PFSK-1 (cell line): Measurements from ENCODE around the gene LRFN3.

Source experiments
- FOXP2 ChIP-seq: optimal IDR thresholded peaks from 2 replicates; pipeline ENCODE3; 2011; ENCODE audit warnings: borderline replicate concordance, control low read depth, inconsistent platforms; ENCODE audit not compliant: insufficient read depth; ENCODE audit errors: extremely low read length, extremely low read depth
- POLR2AphosphoS5 ChIP-seq: IDR thresholded peaks from 2 replicates; pipeline ENCODE4 v1.6.1; 2012; ENCODE audit warnings: low read depth, mild to moderate bottlenecking, control low read depth, low read length, moderate library complexity
- REST ChIP-seq, 2 experiments: IDR thresholded peaks; 2 replicates each; pipeline versions ENCODE4 v1.6.1 to v1.8.0; 2011 to 2012; ENCODE audit warnings: low read depth in 2 of 2, low read length in 2 of 2, control low read depth in 1 of 2, inconsistent platforms in 1 of 2, mild to moderate bottlenecking in 1 of 2, moderate library complexity in 1 of 2; ENCODE audit not compliant: insufficient read depth in 1 of 2
- SIN3A ChIP-seq: IDR thresholded peaks from 2 replicates; pipeline ENCODE4 v1.6.1; 2012; ENCODE audit warnings: mild to moderate bottlenecking, low read length, moderate library complexity, borderline replicate concordance; ENCODE audit not compliant: insufficient read depth
- TAF1 ChIP-seq: IDR thresholded peaks from 2 replicates; pipeline ENCODE4 v1.6.1; 2012; ENCODE audit warnings: low read length, control low read depth, borderline replicate concordance; ENCODE audit not compliant: insufficient read depth

LRFN3 gene

GRCh38 chr19:35899547-35900214 is 36.5 kb upstream of the LRFN3 start:
- TF ChIP-seq POLR2AphosphoS5 (no peak), SIN3A (peak; percentile 13; the same call in 1 of the 2 replicates)

- TF ChIP-seq REST (IDR thresholded peaks at IDR 0.05; ENCODE audit: insufficient read depth in 1 of 2, low read depth in 2 of 2, low read length in 2 of 2) = no peak
- TF ChIP-seq SIN3A = no peak
- no peak for TF ChIP-seq POLR2AphosphoS5
- no peak for TF ChIP-seq TAF1
- no peak for TF ChIP-seq FOXP2
These were observed 35.0 kb upstream of the LRFN3 start for GRCh38 chr19:35901055-35901644.

GRCh38 chr19:35901854-35902661 is 34.1 kb upstream of the LRFN3 start, which contains the start of gene HCST:
TSS of gene HCST (plus strand) at chr19:35902529. CDS start at chr19:35902594, 65 bp downstream.
- TF ChIP-seq FOXP2 (peak; percentile 10), SIN3A (no peak)

GRCh38 chr19:35902870-35903475 is 33.2 kb upstream of the LRFN3 start:
- TF ChIP-seq FOXP2 (no peak), SIN3A (no peak), TAF1 (no peak), POLR2AphosphoS5 (no peak), REST (IDR thresholded peaks at IDR 0.05; ENCODE audit: insufficient read depth in 1 of 2, low read depth in 2 of 2, low read length in 2 of 2) (no peak)

- TF ChIP-seq POLR2AphosphoS5 = no peak
- TF ChIP-seq SIN3A = no peak
- no peak for TF ChIP-seq TAF1
- TF ChIP-seq FOXP2 = peak; percentile 62
- no peak for TF ChIP-seq REST (IDR thresholded peaks at IDR 0.05; ENCODE audit: insufficient read depth in 1 of 2, low read depth in 2 of 2, low read length in 2 of 2)
These were observed 32.5 kb upstream of the LRFN3 start for GRCh38 chr19:35903550-35904179.
